OCI-LY7 (cell line): Measurements from ENCODE around the gene CLTB. TPM values are rescaled to one million over a fixed set of nuclear protein-coding genes. Genes with fewer than 3 reads are reported as not detected.

ENCODE experiments used
- BruUV-seq: library from RNA; stranded (reverse); fragments of 400-500 nt; replicated peaks from 2 replicates; lab custom pipeline; 2021; lab: Mats Ljungman, UMichigan
- CTCF ChIA-PET: fragments of 300-600 bp; sonication (Branson Sonifier 250); formaldehyde crosslinking; loops from one replicate; lab custom pipeline; 2022; ENCODE audit warnings: antibody characterized with exemption; ENCODE audit not compliant: unreplicated experiment; lab: Charles Lee
- POLR2A ChIA-PET: fragments of 300-600 bp; sonication (Branson Sonifier 250); formaldehyde crosslinking; loops from one replicate; lab custom pipeline; 2022; ENCODE audit warnings: antibody characterized with exemption; lab: Charles Lee
- DNase-seq: peaks from one replicate; pipeline ENCODE4 v3.0.0-alpha.2; 2015; ENCODE audit warnings: low spot score
- H2AFZ ChIP-seq: fragments of 200-600 bp; sonication (generic), shearing (Covaris generic); 2 replicates; pipeline ENCODE4 v1.6.1; 2014; ENCODE audit warnings: mild to moderate bottlenecking, antibody characterized with exemption, low read length, moderate library complexity
- H3K27ac ChIP-seq: fragments of 200-600 bp; sonication (generic); 2 replicates; pipeline ENCODE4 v1.5.1; 2014; ENCODE audit warnings: mixed run types, low read depth, mild to moderate bottlenecking, moderate library complexity, low read length, inconsistent platforms; ENCODE audit not compliant: poor library complexity, severe bottlenecking
- H3K36me3 ChIP-seq: fragments of 200-600 bp; sonication (generic); 2 replicates; pipeline ENCODE4 v1.6.1; 2014; ENCODE audit warnings: mild to moderate bottlenecking, antibody characterized with exemption, low read length, moderate library complexity, mixed read lengths; ENCODE audit not compliant: insufficient read depth
- H3K4me1 ChIP-seq: fragments of 200-600 bp; sonication (generic); 2 replicates; pipeline ENCODE4 v1.5.1; 2014; ENCODE audit warnings: mild to moderate bottlenecking, low read length; ENCODE audit not compliant: insufficient read depth, poor library complexity, severe bottlenecking
- H3K4me2 ChIP-seq: fragments of 200-600 bp; sonication (generic); 2 replicates; pipeline ENCODE4 v1.6.1; 2014; ENCODE audit warnings: mild to moderate bottlenecking, low read length
- H3K4me3 ChIP-seq: fragments of 200-600 bp; sonication (generic); 2 replicates; pipeline ENCODE4 v1.5.1; 2014; ENCODE audit warnings: mild to moderate bottlenecking, low read depth, low read length; ENCODE audit not compliant: poor library complexity, severe bottlenecking
- H3K79me2 ChIP-seq: fragments of 200-600 bp; sonication (generic); 2 replicates; pipeline ENCODE4 v1.6.1; 2016; ENCODE audit warnings: low read depth, mild to moderate bottlenecking, low read length, moderate library complexity, mixed read lengths; ENCODE audit not compliant: insufficient read depth
- H3K9me2 ChIP-seq: fragments of 200-600 bp; sonication (generic); 2 replicates; pipeline ENCODE4 v1.6.1; 2016; ENCODE audit warnings: mild to moderate bottlenecking, low read length, mixed read lengths; ENCODE audit not compliant: insufficient read depth
- H3K9me3 ChIP-seq: fragments of 200-600 bp; sonication (generic); 2 replicates; pipeline ENCODE4 v1.6.1; 2014; ENCODE audit warnings: mild to moderate bottlenecking, mixed run types, low read length, mixed read lengths
- H4K20me1 ChIP-seq: fragments of 200-600 bp; sonication (generic); 2 replicates; pipeline ENCODE4 v1.6.1; 2014; ENCODE audit warnings: mild to moderate bottlenecking, antibody characterized with exemption, low read length, moderate library complexity, mixed read lengths; ENCODE audit not compliant: insufficient read depth
- CTCF ChIP-seq: fragments of 200-600 bp; sonication (generic); conservative IDR thresholded peaks from 2 replicates; pipeline ENCODE4 v1.5.1; 2014; ENCODE audit warnings: mild to moderate bottlenecking, antibody characterized with exemption, low read length, moderate library complexity, mixed read lengths
- EZH2phosphoT487 ChIP-seq: fragments of 200-600 bp; sonication (generic); IDR thresholded peaks from 2 replicates; pipeline ENCODE4 v1.6.1; 2018; ENCODE audit warnings: low read depth, borderline replicate concordance, mild to moderate bottlenecking, mixed run types, antibody characterized with exemption, low read length, moderate library complexity, mixed read lengths
- intact Hi-C: fragments of 100-400 bp; cut with micrococcal nuclease; formaldehyde crosslinking; loops from one replicate; pipeline ENCODE4 v1.10.0; 2022; ENCODE audit not compliant: unreplicated experiment
- total RNA-seq, 2 experiments: library from RNA; depleted of rRNA in 1 of 2; stranded (reverse); fragments of >200 nt in 1 of 2; shearing (Covaris generic) in 1 of 2; gene quantifications; 2 replicates each; pipeline ENCODE4 v1.2.3, GENCODE V29; 2014 to 2022

The CLTB gene
- total RNA-seq, 2 experiments from 2014 or later, result 53.0 to 53.4 TPM

- no peak for DNase-seq
- no TSS peak for BruUV-seq
- ChIA-PET POLR2A (no interaction called here), CTCF (interaction anchor here (1.3 kb wide), 1 partner anchor 9 kb away, joined by 3 read pairs; no protein-coding TSS in a partner anchor)
- intact Hi-C loops, result no loop called here
- TF ChIP-seq CTCF (no peak), EZH2phosphoT487 (no peak)
- Histone ChIP-seq H3K36me3 (no peaks in the 10 kb centered on the region), H3K9me3 (peaks cover 29% of the 10 kb centered on the region), H2AFZ (no peak overlapping the region), H3K9me2 (no peaks in the 10 kb centered on the region), H3K4me2 (no peak overlapping the region), H3K27ac (no peak overlapping the region), H4K20me1 (no peaks in the 10 kb centered on the region), H3K4me3 (no peak overlapping the region), H3K4me1 (peaks cover 10% of the 10 kb centered on the region), H3K79me2 (no peaks in the 10 kb centered on the region)
Measured at GRCh38 chr5:176425791-176426190, 9.5 kb upstream of the CLTB start.

GRCh38 chr5:176425138-176425537 is 8.8 kb upstream of the CLTB start:
- Histone ChIP-seq H3K4me1 (peaks cover 3% of the 10 kb centered on the region), H3K79me2 (no peaks in the 10 kb centered on the region), H3K4me2 (no peak overlapping the region), H3K9me2 (no peaks in the 10 kb centered on the region), H3K9me3 (peaks cover 35% of the 10 kb centered on the region), H2AFZ (no peak overlapping the region), H3K36me3 (no peaks in the 10 kb centered on the region), H3K27ac (no peak overlapping the region), H4K20me1 (no peaks in the 10 kb centered on the region), H3K4me3 (no peak overlapping the region)
- no TSS peak for BruUV-seq
- ChIA-PET POLR2A (interaction anchor here (0.6 kb wide), 1 partner anchor 16 kb away, joined by 5 read pairs; no protein-coding TSS in a partner anchor), CTCF (interaction anchor here (1.3 kb wide), 1 partner anchor 8 kb away, joined by 3 read pairs; no protein-coding TSS in a partner anchor)
- no peak for DNase-seq
- intact Hi-C loops, result no loop called here
- TF ChIP-seq EZH2phosphoT487 (no peak), CTCF (no peak)

GRCh38 chr5:176424181-176424580 is 7.8 kb upstream of the CLTB start:
- Histone ChIP-seq H3K36me3 (no peaks in the 10 kb centered on the region), H3K9me2 (no peaks in the 10 kb centered on the region), H2AFZ (no peak overlapping the region), H3K79me2 (no peaks in the 10 kb centered on the region), H3K9me3 (peaks cover 35% of the 10 kb centered on the region), H3K4me1 (no peaks in the 10 kb centered on the region), H3K4me3 (no peak overlapping the region), H3K4me2 (no peak overlapping the region), H3K27ac (no peak overlapping the region), H4K20me1 (no peaks in the 10 kb centered on the region)
- no peak for DNase-seq
- CTCF ChIA-PET, result interaction anchor here (0.6 kb wide), 2 partner anchors 10 to 1122 kb away, joined by 3 to 4 read pairs; no protein-coding TSS in a partner anchor
- no TSS peak for BruUV-seq
- TF ChIP-seq EZH2phosphoT487 (no peak), CTCF (no peak)
- intact Hi-C loops, result no loop called here
- POLR2A ChIA-PET, result interaction anchor here (0.5 to 1.0 kb wide), 2 partner anchors 30 to 135 kb away, joined by 3 to 7 read pairs; no protein-coding TSS in a partner anchor
